HG03432 (cell line): ENCODE results near the gene NDFIP1.
"Not testable (repeated sequence)": the region's sequence is repeated elsewhere in the genome, so short reads cannot be mapped to it uniquely, and the experiment has no call there.

Experiments
- ATAC-seq: cut with Tn5 transposase; IDR thresholded peaks from one replicate; pipeline ENCODE4 v1.9.1; 2021; ENCODE audit warnings: mild to moderate bottlenecking, moderate library complexity; ENCODE audit not compliant: unreplicated experiment

Gene NDFIP1

GRCh38 chr5:142183561-142183960 lies 75.0 kb downstream of the NDFIP1 start:
- no peak for ATAC-seq

GRCh38 chr5:142184988-142185387 lies 76.4 kb downstream of the NDFIP1 start:
- no peak for ATAC-seq

GRCh38 chr5:142186514-142186856 lies 77.9 kb downstream of the NDFIP1 start:
- ATAC-seq = no peak

GRCh38 chr5:142186857-142187594 lies 78.4 kb downstream of the NDFIP1 start:
- ATAC-seq = no peak

GRCh38 chr5:142188691-142189090 lies 80.1 kb downstream of the NDFIP1 start:
- not testable (repeated sequence) for ATAC-seq

- ATAC-seq = no peak
Measured at GRCh38 chr5:142189813-142190212, 81.2 kb downstream of the NDFIP1 start.

- no peak for ATAC-seq
Measured at GRCh38 chr5:142191776-142192175, 83.2 kb downstream of the NDFIP1 start.

- no peak for ATAC-seq
Measured at GRCh38 chr5:142192286-142193113, 83.9 kb downstream of the NDFIP1 start.

GRCh38 chr5:142193114-142193428 lies 84.5 kb downstream of the NDFIP1 start:
- ATAC-seq = no peak

- no peak for ATAC-seq
Measured at GRCh38 chr5:142197098-142197497, 88.5 kb downstream of the NDFIP1 start.

GRCh38 chr5:142197781-142198180 lies 89.2 kb downstream of the NDFIP1 start:
- ATAC-seq = no peak

GRCh38 chr5:142199388-142199787 lies 90.8 kb downstream of the NDFIP1 start:
- no peak for ATAC-seq

GRCh38 chr5:142200387-142200786 lies 91.8 kb downstream of the NDFIP1 start:
- ATAC-seq = no peak

GRCh38 chr5:142201471-142201887 lies 92.9 kb downstream of the NDFIP1 start:
- no peak for ATAC-seq

- no peak for ATAC-seq
Measured at GRCh38 chr5:142202282-142202681, 93.7 kb downstream of the NDFIP1 start.
